Measurements from ENCODE around the gene ACTG1.
A peak's percentile ranks its signal among the peaks of the same experiment; 100 is the strongest.

Gene ACTG1

DNA sequence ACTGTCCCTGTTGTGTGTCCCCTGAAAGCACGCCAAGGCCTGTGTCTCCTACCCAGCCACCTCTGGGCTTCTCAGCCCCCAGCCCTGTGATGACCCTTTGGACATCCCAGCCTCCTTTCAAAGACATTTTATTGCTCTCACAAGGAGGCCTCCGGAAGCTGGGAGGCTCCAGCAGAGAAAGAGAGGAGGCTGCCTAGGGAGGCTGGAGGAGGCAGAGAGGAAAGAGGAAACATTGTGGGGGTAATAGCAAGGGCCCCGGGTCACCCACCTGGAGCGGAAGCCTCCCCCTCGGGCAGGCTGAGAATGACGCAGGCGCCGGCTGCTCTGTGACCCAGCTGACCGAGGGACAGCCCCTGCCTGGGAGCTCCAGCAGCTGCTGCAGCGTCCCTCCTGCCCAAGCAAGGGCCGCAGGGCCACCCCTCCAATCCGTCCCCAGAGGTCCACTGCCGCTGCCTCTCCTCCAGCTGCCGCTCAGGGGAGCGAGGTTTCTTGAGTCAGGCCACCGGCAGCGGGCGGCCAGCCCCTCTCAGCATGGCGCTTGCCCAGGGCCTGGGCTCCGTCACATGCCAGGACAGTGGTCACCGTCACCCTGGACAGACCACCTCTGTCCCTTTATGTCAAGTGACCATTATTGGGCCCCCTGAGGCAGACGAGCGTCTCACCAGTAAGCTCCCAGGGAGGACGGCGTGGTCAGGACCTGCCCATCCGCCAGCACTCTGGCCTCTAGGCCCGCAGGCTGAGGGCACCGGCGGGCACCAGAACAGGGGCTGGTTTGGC lies 29.3 kb downstream of the ACTG1 start:
- no peak overlapping the region for H3K27ac Mint-ChIP-seq
- peaks cover 55% of the 10 kb centered on the region for H3K27me3 Mint-ChIP-seq
- no peaks in the 10 kb centered on the region for H3K9me3 Mint-ChIP-seq
- no peaks in the 10 kb centered on the region for H3K36me3 Mint-ChIP-seq (ENCODE audit: low read depth)
- intact Hi-C loops (cut with micrococcal nuclease) = loop anchor here (5.0 kb wide), 1 partner anchor 81 kb away; no protein-coding TSS in a partner anchor
- H3K4me1 Mint-ChIP-seq (ENCODE audit: low read depth) = peaks cover 32% of the 10 kb centered on the region
- H3K4me3 Mint-ChIP-seq = peak overlapping the region; percentile 51

DNA sequence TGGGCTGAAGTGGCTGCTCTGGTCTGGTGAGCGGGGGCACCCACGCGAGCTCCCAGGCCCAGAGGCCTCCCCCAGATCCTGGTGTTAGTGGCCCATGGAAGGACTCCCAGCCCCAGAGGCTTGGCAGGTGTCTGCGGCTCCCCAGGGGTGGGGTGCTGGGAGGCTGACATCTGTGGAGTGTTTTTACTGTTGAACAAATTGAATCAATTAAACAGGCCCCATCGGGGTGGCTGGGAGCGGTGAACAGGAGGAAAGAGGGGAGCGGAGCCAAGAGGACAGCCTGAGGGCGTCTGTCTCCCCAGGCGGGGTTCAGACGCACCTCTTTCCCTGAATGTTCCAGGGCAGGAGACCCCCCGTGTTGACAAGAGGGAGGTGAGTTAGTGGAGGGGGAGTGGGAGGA lies 29.9 kb downstream of the ACTG1 start:
- Mint-ChIP-seq H3K36me3 (ENCODE audit: low read depth) (no peaks in the 10 kb centered on the region), H3K27me3 (peaks cover 60% of the 10 kb centered on the region), H3K27ac (no peak overlapping the region), H3K4me3 (no peak overlapping the region), H3K4me1 (ENCODE audit: low read depth) (peaks cover 32% of the 10 kb centered on the region), H3K9me3 (no peaks in the 10 kb centered on the region)
- intact Hi-C loops (cut with micrococcal nuclease) = loop anchor here (5.0 kb wide), 1 partner anchor 80 kb away; no protein-coding TSS in a partner anchor

DNA sequence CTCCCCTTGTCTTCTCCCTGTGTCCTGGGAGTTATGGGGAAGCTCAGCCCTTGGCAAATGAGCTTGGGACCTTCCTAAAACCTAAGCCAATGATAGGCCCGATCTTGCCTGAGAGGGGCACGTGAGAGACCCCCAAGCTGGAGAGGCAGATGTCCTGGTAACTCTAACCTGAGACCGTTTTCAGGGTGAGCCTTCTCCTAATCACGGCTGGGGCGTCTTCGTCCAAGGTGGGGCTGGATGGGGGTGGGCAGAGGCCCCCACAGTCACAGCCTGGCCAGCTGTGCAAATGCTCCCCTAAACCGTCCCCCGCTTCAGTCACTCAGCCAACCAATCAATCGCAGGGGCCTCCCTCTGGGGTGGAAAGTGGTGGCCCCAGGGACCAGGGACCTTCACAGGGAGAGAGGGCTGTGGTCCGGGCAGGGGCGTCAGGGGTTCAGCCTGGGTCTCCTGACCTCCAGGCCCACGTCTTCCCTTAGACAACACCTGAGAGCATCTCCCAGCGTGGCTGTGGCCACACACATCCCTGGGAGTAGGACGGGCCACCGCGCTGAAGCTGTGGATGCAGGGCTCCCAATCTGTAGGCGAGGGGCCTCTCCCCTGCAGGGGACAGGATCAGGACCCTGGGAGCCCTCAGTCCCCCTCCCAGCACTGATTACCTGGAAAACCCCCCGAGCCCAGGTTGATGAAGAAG lies 30.6 kb downstream of the ACTG1 start:
- H3K27ac Mint-ChIP-seq = no peak overlapping the region
- intact Hi-C loops (cut with micrococcal nuclease) = loop anchor here (5.0 kb wide), 1 partner anchor 80 kb away; no protein-coding TSS in a partner anchor
- peak overlapping the region; percentile 54 for H3K4me3 Mint-ChIP-seq
- H3K27me3 Mint-ChIP-seq = peaks cover 62% of the 10 kb centered on the region
- no peaks in the 10 kb centered on the region for H3K9me3 Mint-ChIP-seq
- no peaks in the 10 kb centered on the region for H3K36me3 Mint-ChIP-seq (ENCODE audit: low read depth)
- peaks cover 32% of the 10 kb centered on the region for H3K4me1 Mint-ChIP-seq (ENCODE audit: low read depth)

DNA sequence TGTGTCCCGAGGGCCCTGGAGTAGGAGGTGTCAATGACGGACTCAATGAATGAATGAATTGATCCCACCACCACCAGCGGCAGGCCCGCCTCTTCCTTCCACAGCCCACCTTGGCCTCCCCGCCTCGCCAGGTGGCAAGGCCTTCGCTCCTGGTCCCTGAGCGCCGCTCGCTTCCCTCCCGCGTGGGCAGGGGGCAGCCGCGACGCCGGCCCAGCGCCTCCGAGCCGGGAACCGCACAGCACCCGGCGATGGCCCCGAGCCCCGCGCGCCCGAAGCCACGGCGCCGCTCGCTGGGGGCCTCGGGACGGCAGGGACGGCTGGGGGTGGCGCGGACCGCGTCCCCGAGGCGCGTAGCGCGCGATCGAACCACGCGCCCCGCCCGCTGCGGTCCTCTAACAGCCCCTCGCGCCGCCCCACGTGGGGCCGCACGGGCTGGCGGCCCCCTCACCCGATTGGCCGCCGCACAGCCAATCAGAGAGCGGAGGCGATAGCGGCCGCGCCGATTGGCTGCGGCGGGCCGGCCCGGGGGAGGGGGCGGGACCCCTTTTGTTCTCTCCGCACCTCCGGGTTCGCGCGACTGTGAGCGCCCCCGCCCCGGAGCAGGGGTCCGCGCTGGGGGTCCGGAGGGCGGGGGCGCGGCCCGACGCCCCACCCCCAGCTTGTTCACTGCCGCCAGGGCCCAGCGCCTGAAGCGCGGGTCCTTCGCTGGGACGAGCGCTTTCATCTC lies 31.4 kb downstream of the ACTG1 start:
- H3K27me3 Mint-ChIP-seq = peaks cover 61% of the 10 kb centered on the region
- no peaks in the 10 kb centered on the region for H3K9me3 Mint-ChIP-seq
- H3K36me3 Mint-ChIP-seq (ENCODE audit: low read depth) = no peaks in the 10 kb centered on the region
- intact Hi-C loops (cut with micrococcal nuclease) = loop anchor here (5.0 kb wide), 1 partner anchor 79 kb away; no protein-coding TSS in a partner anchor
- H3K4me3 Mint-ChIP-seq = peak overlapping the region; percentile 54
- no peak overlapping the region for H3K27ac Mint-ChIP-seq
- peaks cover 28% of the 10 kb centered on the region for H3K4me1 Mint-ChIP-seq (ENCODE audit: low read depth)

DNA sequence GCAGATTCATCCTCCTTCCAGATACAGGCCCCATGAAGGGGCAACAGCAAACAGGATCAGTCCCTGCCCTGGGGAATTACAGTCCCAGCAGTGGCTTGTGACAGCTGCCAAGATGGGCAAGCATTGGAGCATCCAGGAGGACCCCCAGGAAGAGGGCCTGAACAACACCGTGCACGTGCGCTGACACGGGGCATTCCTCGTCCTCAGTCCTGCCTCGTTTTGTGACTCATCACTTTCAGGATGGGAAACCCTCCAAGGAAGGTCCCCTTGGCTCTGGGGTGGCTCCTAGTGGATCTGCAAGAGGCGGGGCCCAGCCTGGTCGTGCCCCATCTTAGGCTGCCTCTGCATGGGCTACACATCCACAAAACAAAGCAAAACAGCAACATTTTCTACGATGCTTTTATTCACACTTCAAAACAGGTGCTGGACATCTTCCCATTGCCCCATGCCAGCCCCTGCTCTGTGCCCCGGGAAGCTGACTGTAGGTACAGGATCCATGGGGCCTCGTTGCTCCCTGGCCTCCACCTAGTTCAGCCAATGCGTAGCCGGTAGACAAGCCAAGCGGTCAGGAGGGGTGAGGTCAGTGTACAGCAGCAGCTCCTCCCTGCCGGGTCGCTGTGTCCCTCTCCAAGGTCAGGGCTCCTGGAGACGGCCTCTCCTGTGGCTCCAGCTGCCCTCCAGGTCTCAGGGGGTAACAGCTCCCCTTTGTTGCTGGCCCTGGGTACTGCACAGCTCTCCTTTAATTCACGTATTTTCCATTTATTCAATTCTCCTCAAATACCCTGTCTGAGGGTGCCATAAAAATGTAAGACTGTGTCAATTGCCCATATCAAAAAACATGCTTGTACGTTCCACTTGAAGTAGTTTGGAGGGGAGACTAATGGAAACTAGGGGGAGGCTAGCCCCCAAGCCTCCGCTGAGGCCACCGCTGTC lies 32.2 kb downstream of the ACTG1 start:
- Mint-ChIP-seq H3K27me3 (peaks cover 58% of the 10 kb centered on the region), H3K27ac (no peak overlapping the region), H3K36me3 (ENCODE audit: low read depth) (no peaks in the 10 kb centered on the region), H3K9me3 (no peaks in the 10 kb centered on the region), H3K4me3 (no peak overlapping the region), H3K4me1 (ENCODE audit: low read depth) (peaks cover 23% of the 10 kb centered on the region)
- intact Hi-C loops (cut with micrococcal nuclease) = loop anchor here (5.0 kb wide), 1 partner anchor 78 kb away; no protein-coding TSS in a partner anchor

DNA sequence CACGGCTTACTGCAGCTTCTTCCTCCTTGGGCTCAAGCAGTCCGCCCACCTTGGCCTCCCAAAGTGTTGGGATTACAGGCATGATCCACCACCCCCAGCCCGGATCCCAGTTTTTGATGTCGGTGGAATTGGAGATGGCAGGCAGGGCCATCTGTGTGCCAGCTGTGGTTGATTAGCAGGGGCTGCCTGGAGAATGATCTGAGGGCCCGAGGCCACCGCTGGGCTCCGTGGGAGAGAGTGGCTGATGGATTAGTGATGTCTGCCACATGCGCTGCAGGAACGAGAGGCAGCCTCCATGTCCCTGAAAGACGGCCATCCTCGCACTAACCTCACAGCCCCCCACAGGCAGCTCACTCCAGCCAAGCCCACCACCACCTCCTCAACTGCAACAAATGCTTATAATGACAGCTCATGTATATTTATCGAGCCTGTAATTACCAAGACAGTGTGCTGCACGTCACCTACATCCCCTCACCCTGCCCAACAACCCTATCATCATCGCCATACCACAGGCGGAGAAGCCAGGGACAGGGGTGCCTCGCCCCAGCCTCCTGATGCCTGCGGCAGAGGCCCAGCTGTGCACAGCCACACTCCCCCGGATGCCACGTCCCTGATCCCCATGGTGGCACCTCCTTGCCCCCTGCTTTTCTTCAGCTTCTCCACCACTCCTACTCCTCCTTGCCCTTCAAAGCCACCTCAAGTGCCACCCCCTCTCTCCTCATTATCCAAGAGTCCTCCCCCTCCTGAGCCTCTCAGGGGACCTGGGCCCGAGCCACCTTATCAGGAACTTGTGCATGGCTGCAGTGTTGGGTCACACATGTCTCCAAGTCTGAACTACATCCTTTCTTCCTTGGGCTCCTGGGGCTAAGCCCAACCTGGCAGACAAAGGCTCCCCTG lies 33.2 kb downstream of the ACTG1 start:
- intact Hi-C loops (cut with micrococcal nuclease) = loop anchor here (5.0 kb wide), 1 partner anchor 77 kb away; no protein-coding TSS in a partner anchor
- H3K4me1 Mint-ChIP-seq (ENCODE audit: low read depth) = peaks cover 23% of the 10 kb centered on the region
- no peak overlapping the region for H3K27ac Mint-ChIP-seq
- no peak overlapping the region for H3K4me3 Mint-ChIP-seq
- H3K9me3 Mint-ChIP-seq = no peaks in the 10 kb centered on the region
- no peaks in the 10 kb centered on the region for H3K36me3 Mint-ChIP-seq (ENCODE audit: low read depth)
- H3K27me3 Mint-ChIP-seq = peaks cover 58% of the 10 kb centered on the region

DNA sequence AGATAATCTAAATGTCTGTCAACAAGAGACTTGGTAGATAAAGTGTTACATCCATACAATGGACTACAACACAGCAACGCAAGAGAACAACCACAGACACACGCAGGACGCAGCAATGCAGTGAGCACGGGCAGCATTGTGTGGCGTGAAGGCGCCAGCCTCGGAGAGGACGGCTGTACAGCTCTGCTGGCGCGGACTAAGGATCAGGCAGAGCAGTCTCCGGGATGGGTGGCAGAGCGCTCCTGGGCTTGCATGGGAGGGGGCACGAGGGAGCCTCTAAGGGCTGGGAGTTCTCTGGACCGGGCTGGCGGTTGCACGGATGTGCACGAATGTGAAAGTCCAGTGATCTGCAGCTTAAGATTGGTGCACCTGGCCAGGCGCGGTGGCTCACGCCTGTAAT lies 34.5 kb downstream of the ACTG1 start:
- Mint-ChIP-seq H3K27me3 (peaks cover 50% of the 10 kb centered on the region), H3K4me3 (no peak overlapping the region)

DNA sequence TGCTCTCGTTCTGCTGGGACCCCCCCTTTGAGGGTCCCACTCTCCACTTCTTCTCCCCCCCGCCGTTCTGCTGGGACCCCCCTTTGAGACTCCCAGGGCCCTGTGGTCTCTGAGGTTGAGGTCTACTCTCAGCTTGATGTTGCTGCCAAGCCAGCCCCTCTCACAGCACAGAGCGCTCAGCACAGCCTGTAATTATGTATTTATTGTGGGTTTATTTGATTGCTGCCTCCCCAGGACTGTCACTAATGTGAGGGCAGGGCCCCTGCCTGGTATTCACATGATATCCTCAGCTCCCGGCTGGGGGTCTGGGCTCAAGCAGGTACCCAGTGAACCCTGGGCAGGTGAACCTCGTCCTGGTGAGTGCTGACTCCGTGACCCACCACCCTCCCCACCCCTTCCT lies 35.4 kb downstream of the ACTG1 start:
- H3K9me3 Mint-ChIP-seq = no peaks in the 10 kb centered on the region
- H3K27ac Mint-ChIP-seq = no peak overlapping the region
- intact Hi-C loops (cut with micrococcal nuclease) = no loop called here
- H3K4me1 Mint-ChIP-seq (ENCODE audit: low read depth) = peaks cover 6% of the 10 kb centered on the region
- no peaks in the 10 kb centered on the region for H3K36me3 Mint-ChIP-seq (ENCODE audit: low read depth)
- peaks cover 40% of the 10 kb centered on the region for H3K27me3 Mint-ChIP-seq
- no peak overlapping the region for H3K4me3 Mint-ChIP-seq

More for the DNA sequence above, 34.5 kb downstream of the ACTG1 start:
- intact Hi-C loops (cut with micrococcal nuclease) = no loop called here
- H3K36me3 Mint-ChIP-seq (ENCODE audit: low read depth) = no peaks in the 10 kb centered on the region
- peaks cover 15% of the 10 kb centered on the region for H3K4me1 Mint-ChIP-seq (ENCODE audit: low read depth)
- no peaks in the 10 kb centered on the region for H3K9me3 Mint-ChIP-seq
- no peak overlapping the region for H3K27ac Mint-ChIP-seq

DNA sequence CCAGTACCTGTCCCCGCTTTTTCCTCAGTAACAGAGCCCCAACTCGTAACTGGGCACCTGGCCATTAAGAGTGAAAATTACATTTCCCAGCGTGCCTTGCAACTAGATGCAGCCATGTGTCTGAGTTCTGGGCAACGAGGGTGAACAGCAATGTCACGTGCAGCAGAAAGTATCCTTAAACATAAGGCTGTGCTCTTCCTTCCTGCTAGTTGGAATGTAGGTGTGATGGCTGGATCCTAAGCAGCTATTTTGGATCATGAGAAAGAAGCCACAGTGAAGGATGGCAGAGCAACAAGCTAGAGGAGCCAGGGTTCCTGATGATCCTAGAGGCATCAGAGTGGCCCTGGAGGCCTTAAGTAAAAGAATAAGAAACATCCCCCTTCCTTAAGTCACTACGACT lies 36.0 kb downstream of the ACTG1 start:
- Mint-ChIP-seq H3K9me3 (no peaks in the 10 kb centered on the region), H3K4me3 (no peak overlapping the region), H3K4me1 (ENCODE audit: low read depth) (peaks cover under 1% of the 10 kb centered on the region), H3K27ac (no peak overlapping the region), H3K27me3 (peaks cover 35% of the 10 kb centered on the region), H3K36me3 (ENCODE audit: low read depth) (no peaks in the 10 kb centered on the region)
- intact Hi-C loops (cut with micrococcal nuclease) = no loop called here

DNA sequence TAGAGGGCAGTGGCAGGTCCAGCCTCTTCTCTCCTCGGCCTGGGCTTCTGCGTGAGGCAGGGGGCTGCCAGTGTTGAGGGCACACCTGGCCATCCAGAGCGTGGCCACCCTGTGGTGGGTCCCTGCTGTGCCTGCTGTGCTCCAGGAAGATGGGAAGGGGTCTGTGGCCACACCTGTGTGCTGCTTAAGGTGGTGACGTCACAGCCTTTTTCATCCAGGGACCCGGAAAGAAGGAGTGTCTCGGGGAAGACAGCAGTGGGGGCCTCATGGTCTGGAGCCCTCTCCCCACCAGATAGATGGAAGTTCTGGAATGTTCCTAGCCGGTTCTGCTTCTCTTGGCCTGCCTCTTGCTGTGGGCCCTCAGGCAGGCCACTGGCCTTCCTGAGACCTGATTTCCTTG lies 36.5 kb downstream of the ACTG1 start:
- Mint-ChIP-seq H3K27me3 (peaks cover 34% of the 10 kb centered on the region), H3K4me1 (ENCODE audit: low read depth) (no peaks in the 10 kb centered on the region), H3K9me3 (no peaks in the 10 kb centered on the region), H3K36me3 (ENCODE audit: low read depth) (no peaks in the 10 kb centered on the region), H3K27ac (no peak overlapping the region), H3K4me3 (no peak overlapping the region)
- intact Hi-C loops (cut with micrococcal nuclease) = no loop called here

DNA sequence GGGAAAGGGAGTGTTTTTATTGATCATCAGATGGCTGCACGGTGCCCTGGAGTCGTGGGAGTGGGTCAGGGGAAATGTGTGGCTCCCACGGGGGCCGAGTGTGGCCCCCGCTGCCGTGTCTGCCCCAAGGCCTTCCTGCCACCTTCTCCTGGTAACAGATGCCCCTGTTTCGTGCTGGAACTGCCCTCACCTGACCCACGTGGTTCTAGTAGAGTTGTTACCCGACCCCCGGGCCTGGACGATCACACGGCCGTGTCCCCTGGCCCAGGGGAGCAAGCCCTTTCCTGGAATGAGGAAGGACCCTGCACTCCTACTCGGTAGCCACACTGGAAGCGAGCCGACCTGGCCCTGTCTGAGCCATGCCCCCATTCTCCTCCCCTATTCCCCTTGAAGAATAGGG lies 37.6 kb downstream of the ACTG1 start:
- Mint-ChIP-seq H3K9me3 (no peaks in the 10 kb centered on the region), H3K27ac (no peak overlapping the region), H3K4me1 (ENCODE audit: low read depth) (no peaks in the 10 kb centered on the region), H3K27me3 (peaks cover 25% of the 10 kb centered on the region), H3K4me3 (no peak overlapping the region), H3K36me3 (ENCODE audit: low read depth) (no peaks in the 10 kb centered on the region)
- intact Hi-C loops (cut with micrococcal nuclease) = no loop called here

DNA sequence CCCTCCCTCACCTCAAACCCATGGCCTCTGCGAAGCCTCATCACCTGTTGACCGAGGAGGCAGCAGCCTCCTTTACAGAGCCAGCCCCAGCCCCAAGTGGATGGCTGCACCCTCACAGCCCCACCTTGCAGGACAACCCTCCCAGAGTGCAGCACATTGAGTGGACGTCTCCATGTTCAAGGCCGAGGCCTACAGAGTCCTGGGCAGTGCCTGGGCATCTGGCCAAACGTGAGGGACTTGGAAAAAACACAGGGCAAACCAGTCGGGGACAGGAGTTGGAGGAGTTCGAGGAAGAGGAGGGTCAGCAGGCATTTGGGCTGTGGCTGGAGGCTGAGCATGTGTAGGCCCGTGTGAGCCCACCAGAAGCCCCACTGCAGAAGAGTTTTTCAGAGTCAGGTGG lies 39.6 kb downstream of the ACTG1 start:
- H3K27me3 Mint-ChIP-seq = peaks cover 14% of the 10 kb centered on the region
- no peaks in the 10 kb centered on the region for H3K9me3 Mint-ChIP-seq
- no peaks in the 10 kb centered on the region for H3K4me1 Mint-ChIP-seq (ENCODE audit: low read depth)
- H3K27ac Mint-ChIP-seq = no peak overlapping the region
- no peak overlapping the region for H3K4me3 Mint-ChIP-seq
- H3K36me3 Mint-ChIP-seq (ENCODE audit: low read depth) = no peaks in the 10 kb centered on the region
- intact Hi-C loops (cut with micrococcal nuclease) = no loop called here

All from dendritic cell treated with granulocyte-macrophage colony-stimulating factor and Interleukin-4, amounts not matched to agents 40 ng/mL and 50 ng/mL, for 4 days (primary cell).